ENCODE data around the gene MMD. TPM values are rescaled to one million over a fixed set of nuclear protein-coding genes. Genes with fewer than 3 reads are reported as not detected.
"Not testable (repeated sequence)": the region's sequence is repeated elsewhere in the genome, so short reads cannot be mapped to it uniquely, and the experiment has no call there.

MMD gene, protein sequence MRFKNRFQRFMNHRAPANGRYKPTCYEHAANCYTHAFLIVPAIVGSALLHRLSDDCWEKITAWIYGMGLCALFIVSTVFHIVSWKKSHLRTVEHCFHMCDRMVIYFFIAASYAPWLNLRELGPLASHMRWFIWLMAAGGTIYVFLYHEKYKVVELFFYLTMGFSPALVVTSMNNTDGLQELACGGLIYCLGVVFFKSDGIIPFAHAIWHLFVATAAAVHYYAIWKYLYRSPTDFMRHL
- total RNA-seq: 10 to 100 TPM; 11.6 to 13.9 TPM
- long read RNA-seq, transcript MMD-201 (7 exons, 2,735 nt): major isoform, 12 of 14 reads
- long read RNA-seq, partial matches to known transcripts: 1 of 14 reads
- long read RNA-seq, other reads (novel, unspliced or antisense): 1 of 14 reads

GRCh38 chr17:55421179-55421934, at the start of gene MMD:
Gene MMD (minus strand): TSS chr17:55421835. CDS start chr17:55421695, 140 bp downstream.
- DNase-seq: peak; percentile 66 to 70
- intact Hi-C loops (cut with DNase I, micrococcal nuclease): no loop called here
- peak; percentile 71 for ATAC-seq

- ATAC-seq: no peak
- no peak for DNase-seq
Measured at GRCh38 chr17:55466671-55467070, 45.0 kb upstream of the MMD start.

DNA sequence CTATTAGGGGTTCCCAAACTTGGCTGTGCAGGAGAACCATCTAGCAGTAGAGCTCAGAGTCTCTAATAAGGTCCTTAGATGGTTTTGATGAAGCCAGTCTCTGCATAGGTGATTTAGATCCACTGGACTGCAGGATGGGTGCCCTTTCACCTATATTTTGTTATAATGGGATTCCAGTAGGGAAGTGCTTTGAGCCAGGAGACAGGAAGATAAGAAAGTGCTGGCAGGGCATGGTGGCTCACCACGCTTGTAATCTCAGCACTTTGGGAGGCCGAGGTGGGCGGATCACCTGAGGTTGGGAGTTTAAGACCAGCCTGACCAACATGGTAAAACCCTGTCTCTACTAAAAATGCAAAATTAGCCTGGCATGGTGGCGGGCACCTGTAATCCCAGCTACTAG, 44.1 kb upstream of the MMD start:
- intact Hi-C loops (cut with DNase I, micrococcal nuclease); ATAC-seq; DNase-seq: not testable (repeated sequence)

More at GRCh38 chr17:55466671-55467070, 45.0 kb upstream of the MMD start:
- intact Hi-C loops (cut with DNase I, micrococcal nuclease): no loop called here

- intact Hi-C loops (cut with DNase I, micrococcal nuclease): no loop called here
- DNase-seq (no peak), ATAC-seq (no peak)
Measured at GRCh38 chr17:55463600-55463999, 42.0 kb upstream of the MMD start.

- ATAC-seq: no peak
Measured at GRCh38 chr17:55462711-55463110, 41.1 kb upstream of the MMD start.

DNA sequence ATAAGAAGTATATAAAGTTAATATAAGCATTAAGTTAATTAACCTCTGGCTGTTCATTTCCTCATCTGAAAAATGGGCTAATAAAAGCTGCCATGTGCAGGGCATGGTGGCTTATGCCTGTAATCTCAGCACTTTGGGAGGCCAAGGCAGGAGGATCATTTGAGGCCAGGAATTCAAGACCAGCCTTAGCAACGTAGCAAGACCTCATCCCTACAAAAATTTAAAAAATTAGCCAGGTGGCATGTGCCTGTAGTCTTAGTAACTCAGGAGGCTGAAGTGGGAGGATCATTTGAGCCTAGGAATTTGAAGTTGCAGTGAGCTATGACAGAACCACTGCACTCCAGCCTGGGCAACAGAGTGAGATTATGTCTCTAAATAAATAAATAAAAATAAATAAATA, 40.6 kb upstream of the MMD start:
- intact Hi-C loops (cut with DNase I, micrococcal nuclease): no loop called here
- DNase-seq (no peak), ATAC-seq (no peak)

More at GRCh38 chr17:55462711-55463110, 41.1 kb upstream of the MMD start:
- intact Hi-C loops (cut with DNase I, micrococcal nuclease): no loop called here
- no peak for DNase-seq

GRCh38 chr17:55458978-55459377, 37.3 kb upstream of the MMD start:
- intact Hi-C loops (cut with DNase I, micrococcal nuclease): no loop called here
- ATAC-seq (no peak), DNase-seq (no peak)

DNA sequence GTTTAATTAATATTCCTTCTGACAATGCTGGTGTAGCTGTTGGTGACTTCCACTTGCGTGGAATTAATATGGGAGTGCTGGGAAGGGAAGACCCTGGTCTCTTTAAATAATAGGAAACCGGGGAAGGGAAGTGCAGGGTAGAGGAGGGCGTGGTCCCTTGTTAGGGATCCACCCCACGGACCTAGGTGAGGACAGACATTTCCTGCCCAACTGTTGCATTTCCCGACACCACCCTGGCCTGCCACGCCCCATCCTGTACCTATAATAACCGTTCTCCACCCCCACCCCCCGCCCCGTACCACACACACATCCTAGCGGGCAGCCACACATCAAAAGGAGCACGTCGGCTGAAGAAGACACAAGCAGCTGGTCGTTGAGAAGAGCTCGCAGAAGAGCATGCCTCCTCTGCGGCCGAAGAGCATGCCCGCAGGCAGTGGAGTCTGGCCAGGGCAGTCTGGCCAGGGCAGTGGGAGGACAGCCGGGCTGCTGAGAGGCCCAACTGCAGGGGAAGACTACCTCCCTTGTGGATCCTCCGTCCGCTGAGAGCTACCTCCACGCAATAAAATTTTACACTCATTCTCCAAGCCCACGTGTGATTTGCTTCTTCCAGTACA, 36.8 kb upstream of the MMD start:
- ATAC-seq (no peak), DNase-seq (no peak)
- intact Hi-C loops (cut with DNase I, micrococcal nuclease): no loop called here

GRCh38 chr17:55456307-55457240, 34.9 kb upstream of the MMD start:
- DNase-seq (no peak), ATAC-seq (no peak)
- intact Hi-C loops (cut with DNase I, micrococcal nuclease): no loop called here

DNA sequence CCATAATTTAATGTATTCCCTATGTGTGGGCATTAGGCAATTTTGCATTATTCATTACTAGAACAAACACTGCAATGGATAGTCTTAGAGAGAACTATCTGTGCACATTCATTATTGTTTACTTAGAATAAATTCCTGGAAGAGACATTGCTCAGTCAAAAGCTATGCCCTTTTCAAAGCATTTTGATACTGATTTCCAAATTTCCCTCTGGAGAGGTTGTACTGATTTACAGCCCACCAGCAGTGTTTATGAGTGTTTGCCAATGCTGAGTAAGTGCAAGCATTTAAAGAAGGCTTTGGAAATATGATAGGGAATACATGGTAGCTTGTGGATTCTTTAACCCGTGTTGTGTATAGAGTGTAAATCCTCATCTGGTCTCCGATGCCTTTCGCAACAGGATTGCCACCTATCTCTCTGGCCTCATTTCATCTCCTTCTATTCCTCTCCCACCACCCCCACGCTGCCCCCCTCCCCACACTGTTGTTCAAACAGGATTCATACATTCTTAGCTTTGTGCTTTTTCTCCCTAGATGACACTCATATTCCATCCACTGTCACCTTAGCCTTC, 33.4 kb upstream of the MMD start:
- no peak for DNase-seq
- peak; percentile 47 for ATAC-seq
- intact Hi-C loops (cut with DNase I, micrococcal nuclease): no loop called here

DNA sequence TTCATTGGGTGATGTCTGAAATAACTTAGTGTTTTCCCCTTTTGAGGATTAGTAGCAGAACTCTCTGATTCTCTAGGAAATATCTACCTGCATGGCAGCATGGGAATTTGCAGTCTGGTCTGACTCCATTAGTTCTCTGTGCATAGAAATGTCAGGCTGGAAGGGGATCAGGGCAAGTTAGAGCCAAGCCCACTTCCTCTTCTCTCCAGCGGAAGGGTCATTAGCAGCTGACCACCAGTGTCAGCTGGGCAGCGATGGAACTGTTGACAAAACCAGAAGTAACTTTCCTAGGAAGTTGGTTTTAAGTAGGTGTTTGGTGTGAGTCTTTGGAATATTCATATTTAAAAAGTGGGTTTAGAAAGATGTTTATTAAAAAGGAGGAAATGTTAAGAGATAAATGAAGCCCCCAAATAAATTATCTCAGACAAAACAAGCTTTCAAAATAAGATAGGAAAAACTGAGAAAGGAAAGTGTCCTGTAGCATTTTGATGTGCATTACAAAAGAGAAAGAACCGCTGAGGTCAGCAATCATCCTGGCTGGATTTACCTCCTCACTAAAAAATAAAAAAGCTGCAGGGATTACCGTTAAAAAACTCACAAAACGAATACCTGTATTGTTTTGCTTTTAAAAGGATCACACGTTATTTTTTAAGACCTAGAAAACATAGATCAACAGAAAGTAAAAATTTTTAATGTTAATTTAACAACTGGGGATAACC, 32.4 kb upstream of the MMD start:
- ATAC-seq: no peak
- intact Hi-C loops (cut with DNase I, micrococcal nuclease): no loop called here
- DNase-seq: no peak

- intact Hi-C loops (cut with DNase I, micrococcal nuclease): no loop called here
- DNase-seq (peak in 1 of 2 donors; percentile 54), ATAC-seq (no peak)
Measured at GRCh38 chr17:55452139-55452790, 30.6 kb upstream of the MMD start.

DNA sequence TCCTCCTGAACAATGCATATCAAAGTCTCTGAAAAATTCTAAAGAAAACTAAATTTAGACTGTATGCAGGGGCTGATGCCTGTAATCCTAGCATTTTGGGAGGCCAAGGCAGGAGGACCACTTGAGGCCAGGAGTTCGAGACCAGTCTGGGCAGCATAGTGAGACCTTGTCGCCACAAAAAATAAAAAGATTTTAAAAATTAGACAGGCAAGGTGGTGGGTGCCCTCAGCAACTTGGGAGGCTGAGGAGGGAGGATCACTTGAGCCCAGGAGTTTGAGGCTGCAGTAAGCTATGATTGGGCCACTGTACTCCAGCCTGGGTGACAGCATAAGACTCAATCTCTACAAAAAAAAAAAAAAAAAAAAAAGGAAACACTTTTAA, 30.1 kb upstream of the MMD start:
- DNase-seq (no peak), ATAC-seq (no peak)
- intact Hi-C loops (cut with DNase I, micrococcal nuclease): no loop called here

DNA sequence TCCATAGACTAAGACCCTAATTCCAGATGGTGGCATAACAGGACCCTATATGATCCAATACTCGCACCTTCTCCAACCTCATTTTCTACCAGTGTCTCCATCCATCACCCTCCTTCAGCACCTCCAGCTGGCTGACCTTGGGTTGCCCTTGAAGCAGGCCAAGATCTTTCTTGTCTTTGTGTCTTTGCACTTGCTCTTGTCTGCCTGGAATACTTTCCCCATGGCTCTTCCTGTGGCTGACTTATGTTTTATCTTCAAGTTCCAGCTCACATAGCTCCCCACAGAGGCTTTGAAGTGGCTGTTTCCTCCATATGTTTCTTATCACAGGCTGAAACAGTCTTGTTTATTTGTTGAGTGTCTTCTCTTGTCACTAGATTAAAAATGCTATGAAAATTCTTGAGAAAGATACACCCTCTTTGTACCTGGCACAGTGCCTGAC, 29.6 kb upstream of the MMD start:
- DNase-seq (no peak), ATAC-seq (no peak)
- intact Hi-C loops (cut with DNase I, micrococcal nuclease): no loop called here

DNA sequence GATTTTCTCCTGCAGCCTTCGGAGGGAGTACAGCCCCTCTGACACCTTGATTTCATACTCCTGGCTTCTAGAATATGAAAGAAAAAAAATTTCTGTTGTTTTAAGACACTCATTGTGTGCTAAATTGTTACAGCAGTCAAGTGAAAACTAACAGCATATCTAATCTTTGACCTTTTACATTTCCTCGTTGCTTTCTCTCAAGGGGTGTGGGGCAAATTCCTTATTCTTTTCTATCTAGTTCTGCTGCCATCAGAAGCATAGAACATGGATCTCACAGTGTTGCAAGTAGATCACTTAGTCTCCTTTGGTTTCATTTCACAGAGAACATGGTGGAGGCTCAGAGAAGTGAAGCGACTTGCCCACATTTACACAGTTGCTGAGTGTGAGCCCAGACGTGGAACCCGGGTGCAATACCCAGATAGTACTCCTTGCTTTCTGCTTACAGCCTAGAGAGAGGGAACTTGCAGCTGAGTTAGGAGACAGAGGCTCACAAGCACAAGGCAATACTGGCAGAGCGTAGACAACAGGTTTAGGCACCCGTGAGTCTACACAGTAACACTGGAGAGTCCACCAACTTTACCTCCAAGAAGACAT, 28.7 kb upstream of the MMD start:
- DNase-seq (no peak), ATAC-seq (peak; percentile 68)
- intact Hi-C loops (cut with DNase I, micrococcal nuclease): no loop called here

DNA sequence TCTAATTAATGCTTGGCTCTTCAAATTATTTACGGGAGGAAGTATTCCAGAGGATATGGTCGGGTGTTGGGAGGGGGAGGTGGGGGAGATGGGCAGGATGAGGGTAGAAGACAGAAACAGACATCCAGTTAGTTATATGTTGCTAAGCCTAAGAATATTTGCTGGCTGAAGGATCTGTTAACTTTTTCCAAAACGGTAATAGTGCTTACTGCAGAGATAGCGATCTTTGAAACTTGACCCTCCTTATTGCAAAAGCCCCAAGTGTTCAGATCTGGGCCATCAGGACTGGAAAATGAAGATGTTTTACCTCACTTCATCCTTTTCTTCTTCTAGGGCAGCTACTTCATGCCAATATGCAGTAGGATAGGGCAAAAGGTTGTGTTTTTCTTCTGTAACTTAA, 27.0 kb upstream of the MMD start:
- ATAC-seq (no peak), DNase-seq (no peak)
- intact Hi-C loops (cut with DNase I, micrococcal nuclease): no loop called here

GRCh38 chr17:55446581-55447205, 25.1 kb upstream of the MMD start:
- intact Hi-C loops (cut with DNase I, micrococcal nuclease): no loop called here
- DNase-seq (no peak), ATAC-seq (peak; percentile 27)

All from left colon (tissue), 2 donors.